Endothelial cell of umbilical vein (primary cell): ENCODE data around the gene TBC1D16. TPM values are rescaled to one million over a fixed set of nuclear protein-coding genes. Genes with fewer than 3 reads are reported as not detected.

Experiments
- BruUV-seq: library from RNA; stranded (reverse); fragments of 400-500 nt; replicated peaks from 2 replicates; lab custom pipeline; 2021; lab: Mats Ljungman, UMichigan
- CTCF ChIA-PET: fragments of 300-600, 350-600 bp; sonication (Branson Sonifier 250); formaldehyde crosslinking; loops from one replicate; lab custom pipeline; 2021; ENCODE audit warnings: antibody characterized with exemption, inconsistent platforms; lab: Charles Lee
- POLR2A ChIA-PET: fragments of 300-600, 350-600 bp; sonication (Branson Sonifier 250); formaldehyde crosslinking; loops from one replicate; lab custom pipeline; 2021; ENCODE audit warnings: antibody characterized with exemption, inconsistent platforms; lab: Charles Lee
- DNase-seq: peaks from one replicate; pipeline ENCODE4 v3.0.0-alpha.2; 2011; ENCODE audit warnings: low read depth, low spot score
- FAIRE-seq: peaks from 2 replicates; lab custom pipeline; 2011; peaks lifted over from hg19 to GRCh38; lab: Jason Lieb, UNC
- H2AFZ ChIP-seq: 2 replicates; pipeline ENCODE4 v1.6.0; 2012; ENCODE audit warnings: low read depth, low read length, control low read depth, inconsistent platforms
- H3K27ac ChIP-seq: 2 replicates; pipeline ENCODE4 v1.5.1; 2011; ENCODE audit warnings: low read depth, mild to moderate bottlenecking, control low read depth, low read length, moderate library complexity; ENCODE audit not compliant: insufficient read depth
- H3K27me3 ChIP-seq, 2 experiments: 2 replicates each; pipeline versions ENCODE4 v1.6.0 to v1.6.1; 2011; ENCODE audit warnings: low read length in 2 of 2, mixed read lengths in 1 of 2; ENCODE audit not compliant: control insufficient read depth in 2 of 2, insufficient read depth in 2 of 2
- H3K36me3 ChIP-seq, 2 experiments: 2 replicates in 1 of 2; 3 replicates in 1 of 2; pipeline ENCODE4 v1.5.1; 2011; ENCODE audit warnings: low read length in 2 of 2, mild to moderate bottlenecking in 1 of 2, moderate library complexity in 1 of 2; ENCODE audit not compliant: control insufficient read depth in 2 of 2, insufficient read depth in 2 of 2; ENCODE audit errors: extremely low read depth in 1 of 2
- H3K4me1 ChIP-seq: 3 replicates; pipeline ENCODE4 v1.5.1; 2011; ENCODE audit warnings: mild to moderate bottlenecking, low read length; ENCODE audit not compliant: control insufficient read depth, insufficient read depth; ENCODE audit errors: extremely low read depth
- H3K4me2 ChIP-seq: 2 replicates; pipeline ENCODE4 v1.6.1; 2011; ENCODE audit warnings: low read length, control low read depth, mixed read lengths; ENCODE audit not compliant: insufficient read depth
- H3K4me3 ChIP-seq, 3 experiments: fragments of 200-600 bp in 1 of 3; sonication (generic), shearing (Covaris generic) in 1 of 3; replicated peaks in 1 of 3; 2 replicates each; pipeline ENCODE4 v1.5.1; 2011 to 2016; ENCODE audit warnings: control low read depth in 3 of 3, low read length in 3 of 3, mild to moderate bottlenecking in 2 of 3, inconsistent platforms in 1 of 3, low read depth in 1 of 3, moderate library complexity in 1 of 3; ENCODE audit not compliant: insufficient read depth in 1 of 3
- H3K79me2 ChIP-seq: 2 replicates; pipeline ENCODE4 v1.6.0; 2012; ENCODE audit warnings: low read length, inconsistent platforms; ENCODE audit not compliant: control insufficient read depth, insufficient read depth
- H3K9ac ChIP-seq: replicated peaks from 2 replicates; pipeline ENCODE3; 2011; ENCODE audit warnings: low read length, control low read depth; ENCODE audit not compliant: insufficient read depth; ENCODE audit errors: extremely low read depth
- H3K9me1 ChIP-seq: replicated peaks from 3 replicates; pipeline ENCODE4 v1.6.0; 2011; ENCODE audit warnings: mild to moderate bottlenecking, low read length; ENCODE audit not compliant: control insufficient read depth, insufficient read depth; ENCODE audit errors: extremely low read depth
- H3K9me3 ChIP-seq: replicated peaks from 2 replicates; pipeline ENCODE4 v1.5.1; 2012; ENCODE audit warnings: low read length, inconsistent platforms; ENCODE audit not compliant: control insufficient read depth, insufficient read depth
- H4K20me1 ChIP-seq: replicated peaks from 2 replicates; pipeline ENCODE3; 2011; ENCODE audit warnings: mild to moderate bottlenecking, low read length; ENCODE audit not compliant: control insufficient read depth, insufficient read depth; ENCODE audit errors: extremely low read depth
- CTCF ChIP-seq, 2 donors: IDR thresholded peaks; 1 replicate in 1 of 2; 2 replicates in 1 of 2; pipeline ENCODE4 v1.5.1; 2011; ENCODE audit warnings: low read length in 2 of 2, mild to moderate bottlenecking in 2 of 2, moderate library complexity in 2 of 2, control low read depth in 1 of 2, inconsistent platforms in 1 of 2, low read depth in 1 of 2; ENCODE audit not compliant: insufficient read depth in 1 of 2; ENCODE audit errors: extremely low read depth in 1 of 2
- EZH2 ChIP-seq: IDR thresholded peaks from 2 replicates; pipeline ENCODE4 v1.6.1; 2012; ENCODE audit warnings: borderline replicate concordance, low read depth, mild to moderate bottlenecking, moderate library complexity, low read length, inconsistent platforms; ENCODE audit not compliant: severe bottlenecking
- FOS ChIP-seq: IDR thresholded peaks from 2 replicates; pipeline ENCODE4 v1.6.1; 2011; ENCODE audit warnings: mild to moderate bottlenecking, low read length, moderate library complexity, borderline replicate concordance; ENCODE audit not compliant: insufficient read depth
- GATA2 ChIP-seq: IDR thresholded peaks from 2 replicates; pipeline ENCODE4 v1.7.0; 2011; ENCODE audit warnings: low read depth, mild to moderate bottlenecking, moderate library complexity, mixed read lengths, low read length; ENCODE audit not compliant: insufficient read length, insufficient read depth
- JUN ChIP-seq: IDR thresholded peaks from 2 replicates; pipeline ENCODE4 v1.6.1; 2011; ENCODE audit warnings: borderline replicate concordance, low read depth; ENCODE audit not compliant: insufficient read length, insufficient read depth
- MAX ChIP-seq: IDR thresholded peaks from 2 replicates; pipeline ENCODE4 v1.6.1; 2011; ENCODE audit not compliant: insufficient read depth, insufficient read length
- MYC ChIP-seq: IDR thresholded peaks from one replicate; pipeline ENCODE4 v1.6.1; 2011; ENCODE audit warnings: mild to moderate bottlenecking, low read depth, low read length
- POLR2A ChIP-seq: IDR thresholded peaks from 2 replicates; pipeline ENCODE4 v1.6.1; 2012; ENCODE audit warnings: low read depth, mild to moderate bottlenecking, control low read depth, low read length
- POLR2AphosphoS5 ChIP-seq: IDR thresholded peaks from 2 replicates; pipeline ENCODE4 v1.6.1; 2012; ENCODE audit warnings: low read depth, mild to moderate bottlenecking, control low read depth, low read length, moderate library complexity; ENCODE audit not compliant: insufficient read depth
- dilution Hi-C: fragments of 300-500 bp; cut with MboI; formaldehyde crosslinking; loops from one replicate; pipeline ENCODE4 v1.15.0; 2019; ENCODE audit warnings: low sequenced_read_pairs; ENCODE audit not compliant: extremely low pct_ligation_motif_present
- intact Hi-C: fragments of 100-400 bp; cut with micrococcal nuclease; formaldehyde crosslinking; loops from one replicate; pipeline ENCODE4 v1.10.0; 2022
- polyA plus RNA-seq, 4 experiments: library from polyadenylated mRNA; depleted of rRNA in 3 of 4; stranded (reverse) in 3 of 4; unstranded in 1 of 4; fragments of >200 nt; gene quantifications; 2 replicates each; pipeline versions ENCODE4 v1.2.1 to v1.2.3, GENCODE V29; 2011 to 2012; ENCODE audit warnings: missing spikeins in 1 of 4
- total RNA-seq: library from RNA; stranded (reverse); gene quantifications from 2 replicates; pipeline ENCODE4 v1.2.3, GENCODE V29; 2021

Gene TBC1D16
- total and polyA plus RNA-seq, 2 donors (not counting 3 experiments of a cell fraction or from before 2014, with no cell fraction given): 12.9 to 48.6 TPM

GRCh38 chr17:79926142-79926604 lies 109.5 kb downstream of the TBC1D16 start:
- H3K9me1 ChIP-seq: no peaks in the 10 kb centered on the region
- H3K9me3 ChIP-seq: no peaks in the 10 kb centered on the region
- peaks cover 2 to 5% of the 10 kb centered on the region in 2 experiments for H3K27me3 ChIP-seq
- H3K27ac ChIP-seq: no peak overlapping the region
- intact Hi-C loops: loop anchor here (10.0 kb wide), 1 partner anchor 181 kb away; no protein-coding TSS in a partner anchor
- BruUV-seq: no TSS peak
- TF ChIP-seq POLR2A: no peak
- no peak for TF ChIP-seq POLR2AphosphoS5
- no peak for TF ChIP-seq MYC
- no peak for TF ChIP-seq MAX
- no peak for TF ChIP-seq JUN
- TF ChIP-seq FOS: no peak
- dilution Hi-C loops: no loop called here
- no peaks in the 10 kb centered on the region for H3K36me3 ChIP-seq
- no peak overlapping the region for H2AFZ ChIP-seq
- H3K4me2 ChIP-seq: no peak overlapping the region
- DNase-seq (no peak), FAIRE-seq (no peak)
- CTCF ChIA-PET: interaction anchor here (0.6 to 1.8 kb wide), 7 partner anchors 33 to 185 kb away, joined by 3 to 9 read pairs (median 3); partner anchors contain the start of gene CBX4
- no peak overlapping the region for H3K9ac ChIP-seq
- H3K4me1 ChIP-seq: no peaks in the 10 kb centered on the region
- H3K79me2 ChIP-seq: no peaks in the 10 kb centered on the region
- H4K20me1 ChIP-seq: no peaks in the 10 kb centered on the region
- POLR2A ChIA-PET: no interaction called here
- H3K4me3 ChIP-seq: no peak overlapping the region

- DNase-seq (no peak), FAIRE-seq (peak; percentile 35)
- Histone ChIP-seq H3K9me3 (no peaks in the 10 kb centered on the region), H2AFZ (peak overlapping the region; percentile 17), H3K9ac (no peak overlapping the region), H3K27me3 (peaks cover 0 to 2% of the 10 kb centered on the region in 2 experiments), H3K4me3 (no peak overlapping the region), H3K36me3 (no peaks in the 10 kb centered on the region), H3K79me2 (no peaks in the 10 kb centered on the region), H3K27ac (no peak overlapping the region), H3K9me1 (no peaks in the 10 kb centered on the region), H3K4me1 (no peaks in the 10 kb centered on the region), H4K20me1 (no peaks in the 10 kb centered on the region), H3K4me2 (no peak overlapping the region)
- ChIA-PET POLR2A (interaction anchor here (0.6 kb wide), 1 partner anchor 179 kb away, joined by 4 read pairs; no protein-coding TSS in a partner anchor), CTCF (interaction anchor here (1.6 to 1.8 kb wide), 2 partner anchors 81 to 86 kb away, joined by 3 to 9 read pairs; partner anchors contain the start of gene CBX4)
- dilution Hi-C loops (no loop called here), intact Hi-C loops (loop anchor here (2.0 to 10.0 kb wide), 2 partner anchors 135 to 181 kb away; no protein-coding TSS in a partner anchor)
- TF ChIP-seq GATA2 (no peak), POLR2A (no peak), MAX (no peak), CTCF (IDR thresholded peaks at IDR 0.05; ENCODE audit: extremely low read depth in 1 of 2, insufficient read depth in 1 of 2, low read depth in 1 of 2, low read length in 2 of 2) (no peak), EZH2 (no peak), MYC (no peak), JUN (no peak), POLR2AphosphoS5 (no peak), FOS (no peak)
- no TSS peak for BruUV-seq
Observed at GRCh38 chr17:79925242-79925957, 110.3 kb downstream of the TBC1D16 start.
